GM18907 (cell line): ENCODE measurements around the gene DNAH2.
"Not testable (repeated sequence)": the region's sequence is repeated elsewhere in the genome, so short reads cannot be mapped to it uniquely, and the experiment has no call there.

Experiments used
- ATAC-seq: cut with Tn5 transposase; IDR thresholded peaks from one replicate; pipeline ENCODE4 v1.9.1; 2021; ENCODE audit warnings: mild to moderate bottlenecking, moderate library complexity; ENCODE audit not compliant: unreplicated experiment

DNAH2 gene

GRCh38 chr17:7862692-7863437, 145.3 kb downstream of the DNAH2 start:
- ATAC-seq: no peak

- not testable (repeated sequence) for ATAC-seq
These were observed 146.8 kb downstream of the DNAH2 start for GRCh38 chr17:7864384-7864783.

GRCh38 chr17:7864995-7865650, 147.6 kb downstream of the DNAH2 start:
- ATAC-seq: no peak

- ATAC-seq: no peak
These were observed 150.4 kb downstream of the DNAH2 start for GRCh38 chr17:7867881-7868329.

- ATAC-seq: no peak
These were observed 155.5 kb downstream of the DNAH2 start for GRCh38 chr17:7873051-7873450.

- no peak for ATAC-seq
These were observed 158.3 kb downstream of the DNAH2 start for GRCh38 chr17:7875804-7876370.

- no peak for ATAC-seq
These were observed 160.7 kb downstream of the DNAH2 start for GRCh38 chr17:7878234-7878633.

GRCh38 chr17:7880076-7880868, 162.7 kb downstream of the DNAH2 start:
- no peak for ATAC-seq

- no peak for ATAC-seq
These were observed 163.9 kb downstream of the DNAH2 start for GRCh38 chr17:7881276-7882054.

GRCh38 chr17:7882068-7882467, 164.5 kb downstream of the DNAH2 start:
- ATAC-seq: no peak

GRCh38 chr17:7882629-7883028, 165.1 kb downstream of the DNAH2 start:
- ATAC-seq: no peak
